A549 (cell line): ENCODE data around the gene PAX9.

Source experiments
- RFX5 ChIP-seq: fragments of 450-650 bp; IDR thresholded peaks from 2 replicates; pipeline ENCODE4 v1.7.1; 2014; ENCODE audit warnings: antibody characterized with exemption, mild to moderate bottlenecking, moderate library complexity
- TF ChIP-seq, protein P1 (sequence below): fragments of 200-600 bp; sonication (generic); IDR thresholded peaks from 2 replicates; pipeline ENCODE4 v1.6.1; 2016; ENCODE audit warnings: antibody characterized with exemption, mild to moderate bottlenecking, moderate library complexity
- TF ChIP-seq, protein P2 (sequence below): IDR thresholded peaks from 2 replicates; pipeline ENCODE4 v1.6.1; 2012

DNA sequence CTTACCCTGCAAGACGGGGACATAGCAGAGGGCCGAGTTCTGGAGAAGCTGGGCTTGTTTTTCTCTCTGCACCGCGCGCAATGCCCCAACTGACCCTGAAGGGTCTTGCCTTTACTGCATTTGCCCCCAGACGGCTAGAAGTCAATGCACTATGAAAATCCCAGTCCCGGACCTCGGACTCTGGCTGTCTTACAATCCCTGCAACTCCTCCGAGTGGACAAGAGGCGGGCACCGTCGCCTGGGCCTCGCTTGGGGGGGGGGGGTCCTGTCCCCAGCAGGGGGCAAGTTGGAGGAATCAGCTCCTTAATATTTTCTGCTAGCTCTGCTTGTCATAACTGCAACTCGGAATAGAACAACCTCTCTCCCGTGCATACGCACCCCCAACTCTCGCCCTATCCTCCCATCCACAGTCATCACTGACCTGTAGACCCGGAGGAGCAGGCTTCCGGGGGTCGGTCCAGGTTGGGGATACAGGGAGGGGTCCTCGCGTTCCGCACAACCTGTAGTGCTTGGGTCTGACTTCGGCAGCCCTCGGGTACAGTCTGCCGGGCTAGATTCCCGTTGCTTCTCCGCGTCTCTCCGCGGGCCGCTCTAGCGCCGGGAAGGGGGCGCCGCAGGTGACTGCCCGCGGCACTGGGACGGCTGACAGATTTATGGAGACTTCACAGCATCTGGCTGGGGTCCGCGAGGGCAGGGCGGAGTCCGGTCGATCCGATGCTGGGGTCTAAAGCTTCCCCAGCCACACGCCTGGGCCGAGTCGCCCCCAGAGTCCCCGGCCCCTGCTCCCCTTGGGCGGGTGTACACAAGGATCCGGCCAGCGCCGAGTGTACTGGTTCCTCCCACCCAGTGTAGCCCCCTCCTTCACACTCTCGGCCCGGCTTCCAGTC lies 3.3 kb upstream of the PAX9 start:
- TF ChIP-seq, protein P1, sequence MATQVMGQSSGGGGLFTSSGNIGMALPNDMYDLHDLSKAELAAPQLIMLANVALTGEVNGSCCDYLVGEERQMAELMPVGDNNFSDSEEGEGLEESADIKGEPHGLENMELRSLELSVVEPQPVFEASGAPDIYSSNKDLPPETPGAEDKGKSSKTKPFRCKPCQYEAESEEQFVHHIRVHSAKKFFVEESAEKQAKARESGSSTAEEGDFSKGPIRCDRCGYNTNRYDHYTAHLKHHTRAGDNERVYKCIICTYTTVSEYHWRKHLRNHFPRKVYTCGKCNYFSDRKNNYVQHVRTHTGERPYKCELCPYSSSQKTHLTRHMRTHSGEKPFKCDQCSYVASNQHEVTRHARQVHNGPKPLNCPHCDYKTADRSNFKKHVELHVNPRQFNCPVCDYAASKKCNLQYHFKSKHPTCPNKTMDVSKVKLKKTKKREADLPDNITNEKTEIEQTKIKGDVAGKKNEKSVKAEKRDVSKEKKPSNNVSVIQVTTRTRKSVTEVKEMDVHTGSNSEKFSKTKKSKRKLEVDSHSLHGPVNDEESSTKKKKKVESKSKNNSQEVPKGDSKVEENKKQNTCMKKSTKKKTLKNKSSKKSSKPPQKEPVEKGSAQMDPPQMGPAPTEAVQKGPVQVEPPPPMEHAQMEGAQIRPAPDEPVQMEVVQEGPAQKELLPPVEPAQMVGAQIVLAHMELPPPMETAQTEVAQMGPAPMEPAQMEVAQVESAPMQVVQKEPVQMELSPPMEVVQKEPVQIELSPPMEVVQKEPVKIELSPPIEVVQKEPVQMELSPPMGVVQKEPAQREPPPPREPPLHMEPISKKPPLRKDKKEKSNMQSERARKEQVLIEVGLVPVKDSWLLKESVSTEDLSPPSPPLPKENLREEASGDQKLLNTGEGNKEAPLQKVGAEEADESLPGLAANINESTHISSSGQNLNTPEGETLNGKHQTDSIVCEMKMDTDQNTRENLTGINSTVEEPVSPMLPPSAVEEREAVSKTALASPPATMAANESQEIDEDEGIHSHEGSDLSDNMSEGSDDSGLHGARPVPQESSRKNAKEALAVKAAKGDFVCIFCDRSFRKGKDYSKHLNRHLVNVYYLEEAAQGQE, result no peak
- TF ChIP-seq RFX5, result no peak
- TF ChIP-seq, protein P2, sequence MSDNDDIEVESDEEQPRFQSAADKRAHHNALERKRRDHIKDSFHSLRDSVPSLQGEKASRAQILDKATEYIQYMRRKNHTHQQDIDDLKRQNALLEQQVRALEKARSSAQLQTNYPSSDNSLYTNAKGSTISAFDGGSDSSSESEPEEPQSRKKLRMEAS, result no peak
